Neural progenitor cell (in vitro differentiated cells): ENCODE data around the gene BAZ2A.

Experiments used
- EZH2 ChIP-seq: fragments of 200-600 bp; sonication (generic); IDR thresholded peaks from 2 replicates; pipeline ENCODE4 v1.6.1; 2017; ENCODE audit warnings: antibody characterized with exemption, mild to moderate bottlenecking, moderate library complexity
- EZH2phosphoT487 ChIP-seq: fragments of 200-600 bp; sonication (generic); IDR thresholded peaks from 2 replicates; pipeline ENCODE4 v1.6.1; 2017; ENCODE audit warnings: antibody characterized with exemption
- TF ChIP-seq, protein P1 (sequence below): fragments of 200-600 bp; sonication (generic); IDR thresholded peaks from 2 replicates; pipeline ENCODE4 v1.5.1; 2017; ENCODE audit warnings: antibody characterized with exemption, mild to moderate bottlenecking

DNA sequence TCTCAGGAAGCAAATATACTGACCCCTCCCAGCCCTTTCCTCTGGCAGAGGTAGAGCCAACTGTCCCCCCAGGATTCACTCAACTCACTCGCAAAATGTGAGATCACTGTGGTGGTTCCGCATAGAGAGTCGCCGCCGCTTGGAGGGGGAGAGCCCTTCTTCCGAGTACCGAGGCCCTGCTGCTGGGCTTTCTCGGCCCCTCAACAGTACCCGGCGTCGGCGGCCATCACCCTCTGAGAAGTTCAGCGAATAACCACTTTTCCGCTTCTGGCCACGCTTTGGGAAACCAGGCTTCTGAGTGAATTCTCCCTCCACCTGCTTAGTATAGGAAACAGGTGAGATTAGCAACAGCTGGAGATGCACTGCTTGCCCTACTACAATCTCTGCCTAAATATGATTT lies 31.1 kb downstream of the BAZ2A start:
- TF ChIP-seq, protein P1, sequence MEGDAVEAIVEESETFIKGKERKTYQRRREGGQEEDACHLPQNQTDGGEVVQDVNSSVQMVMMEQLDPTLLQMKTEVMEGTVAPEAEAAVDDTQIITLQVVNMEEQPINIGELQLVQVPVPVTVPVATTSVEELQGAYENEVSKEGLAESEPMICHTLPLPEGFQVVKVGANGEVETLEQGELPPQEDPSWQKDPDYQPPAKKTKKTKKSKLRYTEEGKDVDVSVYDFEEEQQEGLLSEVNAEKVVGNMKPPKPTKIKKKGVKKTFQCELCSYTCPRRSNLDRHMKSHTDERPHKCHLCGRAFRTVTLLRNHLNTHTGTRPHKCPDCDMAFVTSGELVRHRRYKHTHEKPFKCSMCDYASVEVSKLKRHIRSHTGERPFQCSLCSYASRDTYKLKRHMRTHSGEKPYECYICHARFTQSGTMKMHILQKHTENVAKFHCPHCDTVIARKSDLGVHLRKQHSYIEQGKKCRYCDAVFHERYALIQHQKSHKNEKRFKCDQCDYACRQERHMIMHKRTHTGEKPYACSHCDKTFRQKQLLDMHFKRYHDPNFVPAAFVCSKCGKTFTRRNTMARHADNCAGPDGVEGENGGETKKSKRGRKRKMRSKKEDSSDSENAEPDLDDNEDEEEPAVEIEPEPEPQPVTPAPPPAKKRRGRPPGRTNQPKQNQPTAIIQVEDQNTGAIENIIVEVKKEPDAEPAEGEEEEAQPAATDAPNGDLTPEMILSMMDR: no peak
- TF ChIP-seq EZH2: no peak
- no peak for TF ChIP-seq EZH2phosphoT487
